NCI-H2081 (cell line): Measurements from ENCODE around the gene GALNT10.

Experiments
- DNase-seq, 2 experiments: peaks; one replicate each; lab custom pipeline; 2025; lab: John Stamatoyannopoulos, UW

Gene GALNT10

GRCh38 chr5:154203798-154204578 lies 13.5 kb downstream of the GALNT10 start:
- DNase-seq = no peak

- no peak for DNase-seq
Observed at GRCh38 chr5:154205441-154206117, 15.0 kb downstream of the GALNT10 start.

DNA sequence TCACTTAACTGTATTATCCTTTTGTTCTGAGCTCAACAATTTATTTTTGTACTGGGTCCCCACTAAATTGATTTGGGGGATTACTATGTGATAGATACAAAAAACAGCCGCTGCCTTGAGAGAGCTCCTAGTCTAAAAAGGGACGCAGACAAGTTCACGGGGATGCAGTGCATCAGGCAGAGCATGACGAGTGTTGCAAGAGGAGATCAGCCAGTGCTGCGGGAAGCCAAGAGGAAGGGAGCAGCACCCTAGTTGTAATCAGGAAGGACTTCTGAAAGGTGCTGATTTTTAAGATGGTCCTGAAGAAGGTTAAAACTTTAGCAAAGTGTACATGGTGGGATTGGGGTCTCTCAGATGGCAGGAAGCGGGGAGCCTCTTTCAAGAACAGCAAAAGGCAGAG lies 15.8 kb downstream of the GALNT10 start:
- DNase-seq = no peak

DNA sequence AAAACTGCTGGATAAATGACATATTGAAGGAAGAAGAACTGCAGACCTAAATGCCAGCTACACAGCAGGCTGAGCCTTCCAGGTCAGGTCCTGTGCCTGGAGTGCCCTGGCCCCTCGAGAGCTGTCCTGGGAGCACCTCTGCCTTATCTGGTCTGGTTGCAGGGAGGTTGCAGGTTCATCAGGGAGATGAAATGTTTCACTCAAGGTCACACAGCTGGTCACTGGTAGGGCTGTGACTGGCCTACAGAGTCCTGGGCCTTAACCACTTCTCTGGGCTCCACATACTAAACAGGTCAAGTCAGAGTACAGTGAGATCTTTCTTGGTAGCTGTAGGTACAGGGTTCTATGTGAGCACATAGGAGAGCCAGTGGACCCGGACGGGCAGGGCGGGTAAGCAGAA lies 16.7 kb downstream of the GALNT10 start:
- no peak for DNase-seq

DNA sequence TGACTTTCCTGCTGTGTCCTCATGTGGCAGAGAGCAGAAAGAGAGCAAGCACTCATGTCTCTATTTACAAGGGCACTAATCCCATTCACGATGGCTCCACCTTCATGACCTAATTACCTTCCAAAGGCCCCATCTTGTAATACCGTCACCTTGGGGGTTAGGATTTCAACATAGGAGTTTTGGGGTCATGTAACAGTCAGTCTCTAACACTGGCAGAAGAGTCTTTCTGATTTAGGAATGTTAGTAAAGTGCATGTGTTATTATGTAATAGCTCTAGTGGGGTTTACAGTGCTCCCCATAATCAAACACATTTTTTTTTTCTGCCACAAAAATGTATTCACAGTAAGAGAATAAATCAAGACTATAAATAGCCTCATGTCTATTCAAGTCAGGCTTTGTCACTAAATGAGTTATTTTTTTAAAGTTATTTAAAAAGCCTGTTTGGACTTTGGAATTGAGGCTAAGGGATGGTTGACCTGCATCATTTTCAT lies 19.1 kb downstream of the GALNT10 start:
- no peak for DNase-seq

- DNase-seq = no peak
Observed at GRCh38 chr5:154210163-154210562, 19.6 kb downstream of the GALNT10 start.

- DNase-seq = no peak
Observed at GRCh38 chr5:154211641-154212390, 21.3 kb downstream of the GALNT10 start.

DNA sequence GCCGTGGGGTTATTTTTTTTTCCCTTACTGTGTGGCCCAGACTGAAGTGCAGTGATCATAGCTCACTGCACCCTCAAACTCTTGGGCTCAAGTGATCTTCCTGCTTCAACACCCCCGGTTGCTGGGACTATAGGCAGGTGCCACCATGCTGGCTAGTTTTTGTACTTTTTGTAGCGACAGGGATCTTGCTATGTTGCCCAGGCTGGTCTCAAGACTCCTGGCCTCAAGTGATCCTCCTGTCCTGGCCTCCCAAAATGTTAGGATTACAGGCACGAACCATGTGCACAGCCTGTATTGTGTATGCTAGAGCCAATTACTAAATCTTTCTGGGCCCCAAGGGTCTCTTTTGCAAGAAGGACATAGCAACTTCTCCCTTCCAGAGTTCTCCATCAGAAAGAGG lies 23.1 kb downstream of the GALNT10 start:
- no peak for DNase-seq

- DNase-seq = no peak
Observed at GRCh38 chr5:154214371-154215106, 24.0 kb downstream of the GALNT10 start.

DNA sequence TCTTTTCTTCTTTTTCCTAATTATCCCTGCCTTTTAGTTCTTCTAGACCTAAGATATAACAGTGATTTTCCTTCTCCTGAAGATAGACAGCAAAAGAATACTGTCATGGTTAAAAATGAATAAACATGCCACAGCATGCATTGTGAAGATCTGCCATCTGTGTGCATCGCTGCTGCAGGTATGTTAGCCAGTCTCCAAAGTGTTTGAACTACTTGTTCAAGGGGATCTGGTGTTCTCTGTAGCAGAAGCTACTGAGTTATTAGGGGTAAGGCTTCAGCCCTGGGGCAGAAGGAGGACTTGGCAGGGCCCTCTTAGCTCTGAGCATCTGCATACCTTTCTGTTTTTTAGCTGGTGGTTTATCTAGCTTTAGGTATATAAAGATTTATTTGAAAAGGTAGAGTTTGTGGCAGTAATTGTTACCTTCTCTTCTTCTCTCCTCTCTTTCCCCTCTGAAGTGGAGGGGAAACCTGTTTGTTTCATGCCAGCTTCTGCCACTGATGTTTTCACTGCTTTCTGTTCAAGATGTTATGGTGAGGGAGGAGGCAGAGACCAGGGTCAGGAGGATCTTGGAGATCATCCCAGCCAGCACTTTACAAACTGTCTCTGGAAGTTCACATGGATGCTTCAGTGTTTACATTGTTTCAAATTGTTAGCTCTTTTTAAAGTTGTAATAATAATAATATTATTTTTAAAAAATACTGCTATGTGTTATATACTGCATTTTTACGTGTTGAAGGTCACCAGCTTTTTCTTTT lies 25.2 kb downstream of the GALNT10 start:
- DNase-seq = no peak

DNA sequence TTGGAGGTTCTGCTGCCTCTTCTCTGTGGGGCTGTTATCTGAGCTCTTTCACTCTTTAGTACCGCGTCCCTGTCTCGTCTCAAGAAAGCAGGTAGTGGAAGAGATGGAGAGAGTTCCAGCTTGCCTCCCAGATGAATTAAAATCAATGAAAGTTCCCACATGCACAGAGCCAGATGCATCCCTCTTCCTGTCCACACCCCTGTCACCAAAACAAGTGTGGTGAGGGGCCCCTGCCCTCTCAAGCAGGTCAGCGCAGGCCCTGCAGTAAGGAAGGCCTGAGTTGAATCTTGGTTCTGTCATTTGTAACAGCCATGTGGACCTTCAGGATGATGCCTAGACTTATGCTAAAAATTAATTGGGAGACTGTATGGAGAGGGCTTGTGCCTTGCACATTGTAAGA lies 26.9 kb downstream of the GALNT10 start:
- no peak for DNase-seq

GRCh38 chr5:154218786-154219185 lies 28.3 kb downstream of the GALNT10 start:
- no peak for DNase-seq

DNA sequence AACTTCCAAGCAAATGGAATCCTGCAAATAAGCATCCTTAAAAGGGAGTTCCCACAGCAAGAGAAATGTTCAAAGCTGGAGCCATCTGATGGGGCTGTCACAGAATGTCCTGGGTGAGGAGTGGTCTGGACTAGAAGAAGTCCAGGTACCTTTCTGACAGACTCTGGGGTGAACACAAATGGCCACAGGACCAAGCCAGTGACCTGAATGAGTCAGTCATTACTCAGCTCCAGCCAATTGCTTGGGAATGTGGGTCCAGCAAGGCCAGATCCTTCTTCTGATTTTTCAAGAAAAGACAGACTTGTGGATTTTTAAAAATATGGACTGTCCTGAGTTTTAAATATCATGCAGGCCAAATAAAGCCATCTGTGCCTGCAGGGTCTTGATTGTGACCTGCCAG lies 30.1 kb downstream of the GALNT10 start:
- no peak for DNase-seq

DNA sequence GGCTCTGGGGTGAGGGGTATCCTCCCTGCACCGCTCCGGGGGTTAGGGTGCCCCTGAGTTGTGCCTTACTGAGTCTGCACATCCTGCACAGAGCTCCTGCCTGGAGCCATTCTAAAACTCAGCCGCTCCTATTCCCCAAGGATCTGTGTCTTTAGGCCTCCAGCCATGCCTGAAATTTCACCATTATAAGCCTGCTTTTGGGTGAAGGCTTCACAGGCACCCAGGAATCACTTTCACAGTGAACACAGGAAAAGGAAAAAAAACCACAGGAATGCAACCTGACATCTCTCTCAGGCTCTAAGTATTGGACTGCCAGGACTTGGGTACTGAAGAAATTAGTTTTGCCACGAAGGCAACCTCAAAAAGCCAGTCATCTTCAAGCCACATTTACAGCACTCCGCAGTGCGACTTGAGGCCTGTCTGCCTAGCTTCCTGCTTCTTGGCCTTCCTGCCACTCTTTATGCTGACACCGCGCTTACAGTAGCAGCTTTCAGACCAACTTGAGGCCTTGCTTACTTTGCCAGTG lies 30.9 kb downstream of the GALNT10 start:
- DNase-seq = no peak

DNA sequence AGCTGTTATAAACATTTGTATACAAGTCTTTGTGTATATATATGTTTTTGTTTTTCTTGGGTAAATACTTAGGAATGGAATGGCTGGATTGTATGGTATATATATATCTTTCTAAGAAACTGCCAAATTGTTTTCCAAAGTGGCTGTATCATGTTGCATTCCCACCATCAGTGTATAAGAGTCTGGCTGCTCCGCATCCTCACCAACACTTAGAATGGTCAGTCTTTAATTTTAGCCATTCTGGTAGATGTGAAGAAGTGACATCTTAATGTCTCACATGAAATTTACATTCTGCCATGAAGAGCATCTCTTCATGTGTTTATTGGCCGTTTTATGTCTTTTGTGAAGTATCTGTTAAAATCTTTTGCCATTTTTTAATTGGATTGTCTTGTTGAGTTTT lies 31.9 kb downstream of the GALNT10 start:
- DNase-seq = no peak

DNA sequence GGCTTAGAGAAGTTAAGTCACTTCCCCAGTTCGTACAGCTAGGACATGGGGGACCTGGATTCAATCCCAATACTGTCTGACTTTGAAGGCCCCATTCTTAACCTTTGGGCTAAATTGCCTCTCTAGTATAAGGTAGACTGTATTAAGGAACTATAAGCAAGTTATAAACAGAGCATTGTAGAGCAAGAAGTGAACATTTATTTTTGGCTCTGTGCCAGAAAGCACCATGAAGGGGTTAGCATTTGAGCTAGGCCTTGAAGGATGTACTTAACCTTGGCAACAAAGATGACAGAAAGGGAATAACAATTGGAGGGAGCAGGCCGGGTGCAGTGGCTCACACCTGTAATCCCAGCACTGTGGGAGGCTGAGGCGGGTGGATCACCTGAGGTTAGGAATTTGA lies 32.8 kb downstream of the GALNT10 start:
- no peak for DNase-seq

- DNase-seq = no peak
Observed at GRCh38 chr5:154227090-154227489, 36.6 kb downstream of the GALNT10 start.

DNA sequence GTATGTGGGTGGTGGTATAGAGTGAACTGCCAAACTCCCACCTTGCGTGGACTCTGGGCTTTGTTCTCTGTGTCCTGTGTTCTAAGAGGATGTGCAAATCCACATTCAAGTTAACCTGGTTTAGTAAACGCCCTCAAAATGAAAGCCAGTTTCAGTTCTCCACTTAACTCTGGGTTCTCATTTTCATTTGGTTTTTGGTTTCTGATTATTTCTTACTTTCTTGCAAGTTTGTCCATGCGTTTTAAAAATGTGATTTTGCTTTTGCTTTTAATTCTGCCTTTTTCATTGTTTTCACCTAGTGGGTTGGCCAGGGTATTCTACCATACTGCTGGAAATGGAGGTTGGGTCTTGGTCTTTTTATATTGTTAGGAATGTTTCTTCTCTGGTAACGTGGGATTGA lies 38.2 kb downstream of the GALNT10 start:
- no peak for DNase-seq

DNA sequence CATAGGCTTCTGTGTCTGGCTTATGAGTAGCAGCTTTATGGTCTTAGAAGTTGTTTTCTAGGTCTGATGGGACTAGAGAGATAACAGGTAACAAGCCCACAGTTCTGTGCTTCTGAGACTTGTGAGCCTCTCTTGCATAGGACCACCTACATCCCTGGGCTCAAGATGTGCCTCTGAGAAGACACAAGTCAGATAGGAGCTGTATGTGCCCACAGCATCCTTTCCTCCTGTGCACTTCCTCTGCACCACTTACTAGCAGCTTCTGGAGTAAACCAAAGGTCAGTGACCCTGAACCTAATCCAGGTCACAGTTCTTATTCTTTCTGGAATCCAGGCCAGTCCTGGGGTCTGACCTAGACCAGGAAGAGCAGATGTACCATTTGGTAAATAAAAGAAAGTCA lies 40.0 kb downstream of the GALNT10 start:
- DNase-seq = no peak

DNA sequence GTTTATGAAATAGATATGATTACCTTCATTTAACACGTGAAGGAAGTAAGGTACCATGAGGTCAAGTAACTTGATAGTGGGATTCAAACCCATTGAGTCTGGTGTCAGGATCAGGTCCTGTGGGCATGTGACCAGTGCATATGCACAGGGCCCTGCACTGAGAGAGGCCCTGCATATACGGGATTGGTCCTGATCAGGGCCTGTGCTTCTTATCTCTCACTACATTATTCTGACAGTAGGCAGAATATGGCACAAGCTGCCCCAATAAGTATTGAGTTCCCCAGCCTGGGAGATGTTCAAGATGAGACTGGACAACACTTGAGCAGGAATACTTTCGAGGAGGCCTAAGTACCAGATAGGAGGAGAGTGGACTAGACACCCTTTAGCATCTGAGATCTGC lies 44.0 kb downstream of the GALNT10 start:
- DNase-seq = no peak

- no peak for DNase-seq
Observed at GRCh38 chr5:154236011-154236410, 45.5 kb downstream of the GALNT10 start.
